Mesendoderm (in vitro differentiated cells): ENCODE data around the gene KRT10.

Source experiments
- DNase-seq: peaks from one replicate; pipeline ENCODE4 v3.0.0; 2013
- H2AK5ac ChIP-seq: 2 replicates; pipeline ENCODE4 v1.6.1; 2013; ENCODE audit warnings: low read length, inconsistent platforms
- H2BK120ac ChIP-seq: 2 replicates; pipeline ENCODE4 v1.6.1; 2013; ENCODE audit warnings: low read depth, mild to moderate bottlenecking, low read length, moderate library complexity, mixed read lengths
- H2BK15ac ChIP-seq: replicated peaks from 2 replicates; pipeline ENCODE4 v1.6.1; 2013; ENCODE audit warnings: low read depth, mild to moderate bottlenecking, moderate library complexity
- H2BK5ac ChIP-seq: 2 replicates; pipeline ENCODE4 v1.6.1; 2013; ENCODE audit warnings: low read length, inconsistent platforms
- H3K18ac ChIP-seq: 2 replicates; pipeline ENCODE4 v1.6.1; 2013; ENCODE audit warnings: mild to moderate bottlenecking, low read length, mixed read lengths
- H3K23ac ChIP-seq: one replicate; pipeline ENCODE4 v1.6.1; 2013; ENCODE audit warnings: low read length
- H3K27ac ChIP-seq: 2 replicates; pipeline ENCODE4 v1.5.1; 2013; ENCODE audit warnings: low read depth, mild to moderate bottlenecking, inconsistent platforms, low read length, moderate library complexity
- H3K27me3 ChIP-seq: 2 replicates; pipeline ENCODE4 v1.6.1; 2013; ENCODE audit warnings: low read length, control low read depth, mild to moderate bottlenecking, inconsistent platforms; ENCODE audit not compliant: insufficient read depth, poor library complexity
- H3K36me3 ChIP-seq: 2 replicates; pipeline ENCODE4 v1.6.1; 2013; ENCODE audit warnings: low read length, inconsistent platforms; ENCODE audit not compliant: control insufficient read depth, insufficient read depth
- H3K4ac ChIP-seq: one replicate; pipeline ENCODE4 v1.6.1; 2013; ENCODE audit warnings: low read depth, mild to moderate bottlenecking, low read length, moderate library complexity
- H3K4me1 ChIP-seq: 2 replicates; pipeline ENCODE4 v1.6.1; 2013; ENCODE audit warnings: low read depth, low read length, inconsistent platforms; ENCODE audit not compliant: control insufficient read depth
- H3K4me2 ChIP-seq: 2 replicates; pipeline ENCODE4 v1.6.1; 2013; ENCODE audit warnings: low read length
- H3K4me3 ChIP-seq: 2 replicates; pipeline ENCODE4 v1.5.1; 2013; ENCODE audit warnings: mild to moderate bottlenecking, low read length
- H3K56ac ChIP-seq: one replicate; pipeline ENCODE4 v1.6.1; 2013; ENCODE audit warnings: low read length
- H3K79me1 ChIP-seq: 2 replicates; pipeline ENCODE4 v1.6.1; 2013; ENCODE audit warnings: low read length, inconsistent platforms
- H3K79me2 ChIP-seq: 2 replicates; pipeline ENCODE4 v1.6.1; 2013; ENCODE audit warnings: mild to moderate bottlenecking, low read length; ENCODE audit not compliant: control insufficient read depth, insufficient read depth
- H3K9ac ChIP-seq: 2 replicates; pipeline ENCODE4 v1.6.1; 2013; ENCODE audit warnings: low read length, inconsistent platforms
- H4K5ac ChIP-seq: one replicate; pipeline ENCODE4 v1.6.1; 2013; ENCODE audit warnings: low read length
- H4K8ac ChIP-seq: one replicate; pipeline ENCODE4 v1.6.1; 2013; ENCODE audit warnings: low read depth, mild to moderate bottlenecking, control low read depth, low read length, moderate library complexity
- WGBS: extraction: QIAGEN DNeasy Blood & Tissue Kit; methylation state at CpG from one replicate; pipeline ENCODE4 v1.1.7; 2013; ENCODE audit warnings: low lambda C conversion rate, missing lambda C conversion rate; ENCODE audit not compliant: insufficient coverage; ENCODE audit errors: extremely low coverage; 5-methylcytosine and 5-hydroxymethylcytosine counted together

The KRT10 gene

GRCh38 chr17:40852364-40852763 lies 29.9 kb upstream of the KRT10 start:
- H3K4me1 ChIP-seq: no peaks in the 10 kb centered on the region
- no peak overlapping the region for H2AK5ac ChIP-seq
- H2BK15ac ChIP-seq: no peak overlapping the region
- no peak overlapping the region for H4K8ac ChIP-seq
- no peak overlapping the region for H3K23ac ChIP-seq
- H3K4me2 ChIP-seq: no peak overlapping the region
- H3K9ac ChIP-seq: no peak overlapping the region
- H3K79me1 ChIP-seq: no peaks in the 10 kb centered on the region
- H2BK120ac ChIP-seq: no peak overlapping the region
- H3K4me3 ChIP-seq: no peak overlapping the region
- no peaks in the 10 kb centered on the region for H3K79me2 ChIP-seq
- DNase-seq: no peak
- H3K18ac ChIP-seq: no peak overlapping the region
- H4K5ac ChIP-seq: no peak overlapping the region
- no peak overlapping the region for H2BK5ac ChIP-seq
- no peaks in the 10 kb centered on the region for H3K27me3 ChIP-seq
- H3K56ac ChIP-seq: no peak overlapping the region
- no peak overlapping the region for H3K27ac ChIP-seq
- no CpG with 5 or more reads among the region's 1 CpG for WGBS
- H3K36me3 ChIP-seq: no peaks in the 10 kb centered on the region
- H3K4ac ChIP-seq: no peak overlapping the region

- Histone ChIP-seq H3K4me3 (no peak overlapping the region), H4K8ac (no peak overlapping the region), H3K23ac (no peak overlapping the region), H2BK5ac (no peak overlapping the region), H3K4ac (no peak overlapping the region), H3K4me1 (no peaks in the 10 kb centered on the region), H3K36me3 (no peaks in the 10 kb centered on the region), H3K18ac (no peak overlapping the region), H2AK5ac (no peak overlapping the region), H4K5ac (no peak overlapping the region), H3K4me2 (no peak overlapping the region), H3K79me2 (no peaks in the 10 kb centered on the region), H3K27me3 (no peaks in the 10 kb centered on the region), H3K79me1 (no peaks in the 10 kb centered on the region), H2BK15ac (no peak overlapping the region), H3K56ac (no peak overlapping the region), H3K9ac (no peak overlapping the region), H2BK120ac (no peak overlapping the region), H3K27ac (no peak overlapping the region)
- DNase-seq: no peak
- WGBS: no CpG with 5 or more reads among the region's 3 CpGs
These were observed 28.0 kb upstream of the KRT10 start for GRCh38 chr17:40850293-40850972.

DNA sequence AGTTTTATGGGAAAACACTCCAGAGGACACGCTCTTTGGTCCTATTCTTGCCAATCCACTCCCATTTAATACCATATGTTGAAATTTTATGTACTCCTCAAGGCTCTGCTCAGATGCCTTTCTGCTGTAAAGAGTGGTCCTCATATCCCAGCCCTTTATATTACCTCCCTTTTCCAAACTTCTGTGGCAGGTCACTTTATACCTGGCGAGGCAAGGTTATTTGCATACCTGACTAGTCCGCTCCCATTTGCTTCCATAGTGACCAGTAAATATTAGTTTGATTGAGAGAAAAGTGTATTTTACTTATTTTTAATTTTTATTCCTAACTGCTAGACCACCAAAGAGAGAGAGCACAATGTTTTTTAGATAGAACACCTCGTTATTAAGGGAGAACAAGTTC lies 27.3 kb upstream of the KRT10 start:
- H3K18ac ChIP-seq: no peak overlapping the region
- H3K27ac ChIP-seq: no peak overlapping the region
- no peaks in the 10 kb centered on the region for H3K79me2 ChIP-seq
- no peak overlapping the region for H3K9ac ChIP-seq
- no peak overlapping the region for H3K23ac ChIP-seq
- no peak overlapping the region for H4K8ac ChIP-seq
- no peak overlapping the region for H3K4me2 ChIP-seq
- H3K4me3 ChIP-seq: no peak overlapping the region
- no peak overlapping the region for H2BK15ac ChIP-seq
- no peak overlapping the region for H2AK5ac ChIP-seq
- H3K36me3 ChIP-seq: no peaks in the 10 kb centered on the region
- no peaks in the 10 kb centered on the region for H3K4me1 ChIP-seq
- WGBS: no CpG with 5 or more reads among the region's 4 CpGs
- no peak overlapping the region for H3K56ac ChIP-seq
- no peak overlapping the region for H2BK120ac ChIP-seq
- DNase-seq: no peak
- H3K79me1 ChIP-seq: no peaks in the 10 kb centered on the region
- H4K5ac ChIP-seq: no peak overlapping the region
- no peak overlapping the region for H3K4ac ChIP-seq
- H3K27me3 ChIP-seq: no peaks in the 10 kb centered on the region
- no peak overlapping the region for H2BK5ac ChIP-seq

GRCh38 chr17:40848583-40849235 lies 26.3 kb upstream of the KRT10 start:
- Histone ChIP-seq H3K4ac (no peak overlapping the region), H3K27me3 (no peaks in the 10 kb centered on the region), H3K36me3 (no peaks in the 10 kb centered on the region), H4K8ac (no peak overlapping the region), H3K9ac (no peak overlapping the region), H3K4me1 (no peaks in the 10 kb centered on the region), H2BK15ac (no peak overlapping the region), H2BK120ac (no peak overlapping the region), H3K27ac (no peak overlapping the region), H3K23ac (no peak overlapping the region), H3K79me2 (no peaks in the 10 kb centered on the region), H2BK5ac (no peak overlapping the region), H3K4me3 (no peak overlapping the region), H3K18ac (no peak overlapping the region), H3K56ac (no peak overlapping the region), H4K5ac (no peak overlapping the region), H3K4me2 (no peak overlapping the region), H3K79me1 (no peaks in the 10 kb centered on the region), H2AK5ac (no peak overlapping the region)
- no CpG with 5 or more reads among the region's 1 CpG for WGBS
- no peak for DNase-seq

GRCh38 chr17:40846515-40847144 lies 24.2 kb upstream of the KRT10 start:
- Histone ChIP-seq H2BK15ac (no peak overlapping the region), H3K56ac (no peak overlapping the region), H4K5ac (no peak overlapping the region), H3K36me3 (no peaks in the 10 kb centered on the region), H2AK5ac (no peak overlapping the region), H3K27me3 (no peaks in the 10 kb centered on the region), H3K79me1 (no peaks in the 10 kb centered on the region), H2BK5ac (no peak overlapping the region), H3K23ac (no peak overlapping the region), H3K27ac (no peak overlapping the region), H2BK120ac (no peak overlapping the region), H3K4me3 (no peak overlapping the region), H3K4me1 (no peaks in the 10 kb centered on the region), H3K4me2 (no peak overlapping the region), H3K4ac (no peak overlapping the region), H3K18ac (no peak overlapping the region), H3K79me2 (no peaks in the 10 kb centered on the region), H3K9ac (no peak overlapping the region), H4K8ac (no peak overlapping the region)
- no peak for DNase-seq
- WGBS: no CpG with 5 or more reads among the region's 1 CpG
